ENCODE measurements around the gene B3GALNT1. TPM values are rescaled to one million over a fixed set of nuclear protein-coding genes. Genes with fewer than 3 reads are reported as not detected.

B3GALNT1 gene
- polyA plus RNA-seq, 1 donor: 19.1 TPM

DNA sequence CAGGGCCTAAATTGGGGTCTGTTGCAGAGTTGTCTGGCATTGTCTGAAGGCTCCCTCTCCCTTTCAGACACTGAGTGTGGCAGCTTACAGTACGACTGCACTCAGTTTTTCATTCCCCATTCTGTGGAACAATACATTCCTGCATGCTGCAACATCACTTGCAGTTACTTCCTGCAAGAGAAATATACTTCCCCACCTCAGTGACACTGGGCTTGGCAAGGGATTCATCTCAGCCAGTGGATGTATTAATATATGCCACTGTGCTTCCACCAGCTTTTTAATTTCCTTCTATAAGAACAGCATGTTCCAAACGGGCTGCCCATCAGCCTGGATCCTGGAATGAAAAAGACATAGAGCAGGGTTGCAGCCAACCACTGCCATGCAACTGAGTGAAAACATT lies 23.1 kb downstream of the B3GALNT1 start:
- H3K4me3 ChIP-seq (ENCODE audit: low read length): no peak overlapping the region
- H3K9me3 ChIP-seq (ENCODE audit: control insufficient read depth, low read depth, low read length): no peaks in the 10 kb centered on the region
- H3K36me3 ChIP-seq (ENCODE audit: control insufficient read depth, insufficient read depth, low read length): peaks cover 6% of the 10 kb centered on the region
- H3K4me1 ChIP-seq (ENCODE audit: control insufficient read depth, insufficient read depth, low read length): no peaks in the 10 kb centered on the region
- no peak overlapping the region for H3K27ac ChIP-seq (ENCODE audit: low read length)
- H3K27me3 ChIP-seq (ENCODE audit: control insufficient read depth, insufficient read depth, low read length): no peaks in the 10 kb centered on the region
- no peak for DNase-seq
- WGBS (ENCODE audit: insufficient coverage, low lambda C conversion rate): no CpG with 5 or more reads among the region's 2 CpGs

DNA sequence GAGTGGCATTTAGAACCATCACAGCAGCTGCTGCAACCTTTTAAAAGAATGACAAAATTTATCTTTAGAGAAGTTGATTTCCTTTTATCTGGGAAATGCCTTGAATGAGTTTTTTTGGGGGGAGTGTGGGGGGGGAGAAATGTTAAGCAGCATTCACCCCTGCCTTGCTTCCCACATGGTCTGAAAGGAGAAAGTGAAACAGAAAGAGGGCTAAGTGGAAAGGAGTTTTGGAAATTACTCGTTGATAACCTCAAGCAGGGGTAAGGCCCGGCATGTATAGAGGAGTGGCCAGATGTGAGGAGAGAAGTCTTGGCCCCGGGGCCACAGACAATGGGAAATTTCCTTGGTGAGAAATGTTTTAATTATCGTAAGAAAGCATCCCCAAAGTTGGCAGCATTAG lies 23.5 kb downstream of the B3GALNT1 start:
- no peaks in the 10 kb centered on the region for H3K4me1 ChIP-seq (ENCODE audit: control insufficient read depth, insufficient read depth, low read length)
- no peak overlapping the region for H3K4me3 ChIP-seq (ENCODE audit: low read length)
- H3K36me3 ChIP-seq (ENCODE audit: control insufficient read depth, insufficient read depth, low read length): peaks cover 6% of the 10 kb centered on the region
- WGBS (ENCODE audit: insufficient coverage, low lambda C conversion rate): no CpG with 5 or more reads among the region's 4 CpGs
- no peaks in the 10 kb centered on the region for H3K9me3 ChIP-seq (ENCODE audit: control insufficient read depth, low read depth, low read length)
- no peaks in the 10 kb centered on the region for H3K27me3 ChIP-seq (ENCODE audit: control insufficient read depth, insufficient read depth, low read length)
- no peak for DNase-seq
- H3K27ac ChIP-seq (ENCODE audit: low read length): no peak overlapping the region

DNA sequence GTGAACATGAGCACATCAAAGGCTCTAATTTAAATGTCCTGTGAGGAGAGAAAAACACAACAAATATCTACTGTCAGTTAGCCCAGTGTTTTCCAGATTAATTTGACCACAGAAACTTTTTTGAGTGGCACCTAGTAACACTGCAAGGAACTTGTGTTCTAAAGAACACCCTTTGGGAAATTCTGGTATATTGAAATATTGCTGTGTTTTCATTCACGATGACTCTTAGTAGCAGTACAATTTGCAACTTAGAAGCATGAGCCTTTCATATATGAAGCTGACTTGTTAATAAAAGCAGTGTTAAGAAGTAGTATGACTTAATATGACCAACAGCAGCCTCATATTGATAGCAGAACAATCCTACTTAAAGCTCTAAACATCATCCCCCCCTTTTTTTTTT lies 32.0 kb downstream of the B3GALNT1 start:
- WGBS (ENCODE audit: insufficient coverage, low lambda C conversion rate): 100% methylated on average over 1 of the region's 1 CpG
- Histone ChIP-seq H3K27me3 (ENCODE audit: control insufficient read depth, insufficient read depth, low read length) (no peaks in the 10 kb centered on the region), H3K27ac (ENCODE audit: low read length) (no peak overlapping the region), H3K4me3 (ENCODE audit: low read length) (no peak overlapping the region), H3K9me3 (ENCODE audit: control insufficient read depth, low read depth, low read length) (no peaks in the 10 kb centered on the region), H3K36me3 (ENCODE audit: control insufficient read depth, insufficient read depth, low read length) (no peaks in the 10 kb centered on the region), H3K4me1 (ENCODE audit: control insufficient read depth, insufficient read depth, low read length) (no peaks in the 10 kb centered on the region)
- DNase-seq: no peak

DNA sequence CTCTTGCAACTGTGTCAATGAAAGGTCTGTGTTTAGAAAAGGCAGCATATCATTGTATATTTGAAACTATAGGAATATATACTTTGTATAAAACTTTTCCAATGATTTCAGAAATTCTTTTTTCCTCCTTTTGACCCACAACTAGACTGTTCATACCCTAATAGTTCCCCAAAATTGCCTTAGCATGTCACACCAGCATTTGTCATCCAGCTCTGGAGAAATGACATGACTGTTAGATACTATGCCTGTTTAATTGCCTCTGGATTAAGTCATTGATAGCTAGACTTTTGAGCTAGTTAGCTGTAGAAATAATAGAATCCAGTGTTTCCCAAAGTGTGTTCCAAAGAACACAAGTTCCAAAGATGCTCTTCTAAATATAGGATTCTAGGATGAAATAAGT lies 32.4 kb downstream of the B3GALNT1 start:
- Histone ChIP-seq H3K4me3 (ENCODE audit: low read length) (no peak overlapping the region), H3K27me3 (ENCODE audit: control insufficient read depth, insufficient read depth, low read length) (no peaks in the 10 kb centered on the region), H3K27ac (ENCODE audit: low read length) (no peak overlapping the region), H3K36me3 (ENCODE audit: control insufficient read depth, insufficient read depth, low read length) (no peaks in the 10 kb centered on the region), H3K4me1 (ENCODE audit: control insufficient read depth, insufficient read depth, low read length) (no peaks in the 10 kb centered on the region), H3K9me3 (ENCODE audit: control insufficient read depth, low read depth, low read length) (no peaks in the 10 kb centered on the region)
- DNase-seq: no peak

DNA sequence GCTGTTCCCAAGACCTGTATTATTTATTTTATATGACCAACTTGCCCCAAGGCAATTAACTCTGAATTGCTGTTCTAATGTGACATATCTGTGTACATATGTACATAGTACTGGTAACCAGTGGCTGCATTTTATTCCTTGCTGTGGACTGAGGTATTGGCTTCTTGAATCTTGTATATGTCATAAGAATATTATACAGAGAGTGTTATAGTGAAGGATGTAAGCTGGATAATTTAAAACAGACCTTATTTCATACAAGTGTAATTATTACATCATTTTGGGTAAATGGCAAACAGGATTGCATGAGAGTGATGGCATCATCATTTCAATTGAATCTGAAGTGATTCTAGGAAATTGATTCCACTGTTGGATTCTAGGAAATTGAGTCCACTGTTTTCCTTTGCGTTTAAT lies 32.9 kb downstream of the B3GALNT1 start:
- WGBS (ENCODE audit: insufficient coverage, low lambda C conversion rate): 83% methylated on average over 1 of the region's 1 CpG
- no peaks in the 10 kb centered on the region for H3K36me3 ChIP-seq (ENCODE audit: control insufficient read depth, insufficient read depth, low read length)
- H3K9me3 ChIP-seq (ENCODE audit: control insufficient read depth, low read depth, low read length): no peaks in the 10 kb centered on the region
- H3K27me3 ChIP-seq (ENCODE audit: control insufficient read depth, insufficient read depth, low read length): no peaks in the 10 kb centered on the region
- no peak overlapping the region for H3K27ac ChIP-seq (ENCODE audit: low read length)
- no peak for DNase-seq
- H3K4me1 ChIP-seq (ENCODE audit: control insufficient read depth, insufficient read depth, low read length): no peaks in the 10 kb centered on the region
- no peak overlapping the region for H3K4me3 ChIP-seq (ENCODE audit: low read length)

DNA sequence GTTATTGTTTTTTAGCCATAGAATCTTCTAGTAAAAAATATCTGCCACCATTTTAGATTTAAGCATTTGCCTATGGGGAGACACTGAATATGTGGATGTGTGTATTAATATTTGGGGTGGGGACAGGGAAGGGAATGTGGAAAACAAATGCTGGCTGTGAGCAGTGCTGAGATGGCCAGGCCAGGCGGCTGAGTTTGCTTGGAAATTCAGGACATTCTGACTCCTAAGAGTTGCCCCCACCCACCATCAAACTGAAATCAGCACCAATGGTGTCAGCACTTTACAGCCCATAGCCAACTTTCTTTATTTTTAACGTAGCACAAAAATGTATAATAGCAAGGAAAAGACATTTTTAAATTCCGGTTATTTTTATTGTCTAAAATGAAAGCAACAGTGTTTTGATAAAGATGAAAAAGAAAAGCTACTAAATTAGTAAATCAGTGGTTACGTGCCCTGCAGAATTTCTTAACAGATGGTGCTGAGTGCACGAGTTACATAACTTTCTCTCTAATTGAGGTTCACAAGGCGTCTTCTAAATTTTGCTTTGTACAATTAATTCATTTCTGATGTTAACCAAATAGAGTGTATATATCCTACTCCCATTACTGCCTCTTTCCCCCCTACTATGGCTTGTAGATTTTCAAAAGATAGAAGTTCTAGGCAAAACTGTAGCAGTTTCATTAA lies 34.0 kb downstream of the B3GALNT1 start:
- Histone ChIP-seq H3K36me3 (ENCODE audit: control insufficient read depth, insufficient read depth, low read length) (no peaks in the 10 kb centered on the region), H3K4me3 (ENCODE audit: low read length) (no peak overlapping the region), H3K27ac (ENCODE audit: low read length) (no peak overlapping the region), H3K4me1 (ENCODE audit: control insufficient read depth, insufficient read depth, low read length) (no peaks in the 10 kb centered on the region), H3K9me3 (ENCODE audit: control insufficient read depth, low read depth, low read length) (no peaks in the 10 kb centered on the region), H3K27me3 (ENCODE audit: control insufficient read depth, insufficient read depth, low read length) (no peaks in the 10 kb centered on the region)
- no peak for DNase-seq
- WGBS (ENCODE audit: insufficient coverage, low lambda C conversion rate): 93% methylated on average over 5 of the region's 6 CpGs

DNA sequence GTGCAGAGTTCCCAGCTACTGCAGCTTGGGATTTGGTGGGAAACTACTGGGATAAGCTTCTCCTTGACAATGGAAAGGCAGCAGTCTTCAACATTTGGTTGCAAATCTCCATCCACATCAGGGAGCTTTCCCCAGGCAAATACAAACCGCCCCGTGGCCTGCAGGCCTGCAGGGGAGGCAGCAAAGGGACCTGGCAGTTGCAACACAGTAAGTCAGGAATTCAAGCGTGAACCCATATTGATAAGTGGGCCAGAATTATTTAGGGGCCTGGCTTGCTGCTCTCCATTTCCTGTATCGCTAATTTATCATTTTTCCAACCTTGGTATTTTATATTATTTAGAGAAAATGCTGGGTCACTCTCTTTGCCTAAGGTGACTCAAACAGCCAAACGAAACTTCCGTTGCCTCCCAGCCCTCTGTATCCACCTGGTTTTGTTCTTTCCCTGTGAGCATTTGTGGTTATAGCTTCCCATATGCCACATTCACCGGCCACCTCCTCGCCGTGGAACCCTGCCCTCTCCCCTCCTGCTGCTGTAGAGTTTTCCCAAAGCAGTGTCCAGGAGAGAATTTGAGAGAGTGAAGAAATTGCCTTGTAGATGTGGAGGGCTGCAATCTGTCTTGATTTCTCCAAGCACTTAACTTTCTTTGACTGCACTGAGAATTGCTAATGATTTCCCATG lies 34.8 kb downstream of the B3GALNT1 start:
- no peak overlapping the region for H3K27ac ChIP-seq (ENCODE audit: low read length)

DNA sequence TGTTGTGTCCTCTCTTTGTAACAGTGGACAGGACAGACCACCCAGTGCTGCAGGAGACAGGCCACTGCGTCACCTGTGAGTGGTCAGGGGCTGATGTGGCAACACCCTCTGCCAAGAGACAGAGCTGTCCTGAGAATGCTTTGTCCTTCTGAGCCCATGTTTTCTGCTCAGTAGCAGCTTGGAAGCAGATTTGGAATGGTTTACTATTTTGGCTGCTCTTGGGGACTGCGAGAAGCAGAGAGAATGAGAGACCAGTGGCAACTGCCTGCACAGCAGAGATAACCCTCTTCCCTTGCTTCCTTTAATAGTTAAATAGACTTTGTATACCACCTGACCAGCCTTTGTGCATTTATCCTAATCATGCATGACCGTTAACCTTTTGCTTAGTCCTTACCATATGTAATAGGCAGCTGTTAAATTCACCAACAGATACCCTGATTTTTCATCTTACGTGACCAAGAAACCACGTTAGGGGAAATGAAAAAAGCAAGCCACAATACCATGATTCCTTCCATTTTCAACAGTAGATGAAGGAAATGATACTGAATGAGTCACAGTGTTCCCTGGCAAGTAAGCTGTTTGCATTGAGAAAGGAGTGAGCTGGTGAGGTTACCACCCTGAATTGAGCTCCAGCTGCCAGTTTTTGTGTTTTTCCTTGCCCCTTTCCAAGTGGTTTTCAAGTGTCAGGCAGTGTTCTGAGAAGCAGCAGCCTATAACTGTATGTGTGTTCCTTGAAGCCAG lies 35.5 kb downstream of the B3GALNT1 start:
- Histone ChIP-seq H3K4me3 (ENCODE audit: low read length) (no peak overlapping the region), H3K9me3 (ENCODE audit: control insufficient read depth, low read depth, low read length) (no peaks in the 10 kb centered on the region), H3K4me1 (ENCODE audit: control insufficient read depth, insufficient read depth, low read length) (no peaks in the 10 kb centered on the region), H3K36me3 (ENCODE audit: control insufficient read depth, insufficient read depth, low read length) (no peaks in the 10 kb centered on the region), H3K27me3 (ENCODE audit: control insufficient read depth, insufficient read depth, low read length) (no peaks in the 10 kb centered on the region), H3K27ac (ENCODE audit: low read length) (no peak overlapping the region)
- peak; percentile 8 to 39 for DNase-seq
- WGBS (ENCODE audit: insufficient coverage, low lambda C conversion rate): no CpG with 5 or more reads among the region's 5 CpGs

More for the DNA sequence above, 34.8 kb downstream of the B3GALNT1 start:
- Histone ChIP-seq H3K27me3 (ENCODE audit: control insufficient read depth, insufficient read depth, low read length) (no peaks in the 10 kb centered on the region), H3K4me3 (ENCODE audit: low read length) (no peak overlapping the region), H3K9me3 (ENCODE audit: control insufficient read depth, low read depth, low read length) (no peaks in the 10 kb centered on the region), H3K4me1 (ENCODE audit: control insufficient read depth, insufficient read depth, low read length) (no peaks in the 10 kb centered on the region), H3K36me3 (ENCODE audit: control insufficient read depth, insufficient read depth, low read length) (no peaks in the 10 kb centered on the region)
- 67% methylated on average over 1 of the region's 9 CpGs for WGBS (ENCODE audit: insufficient coverage, low lambda C conversion rate)
- DNase-seq: no peak

DNA sequence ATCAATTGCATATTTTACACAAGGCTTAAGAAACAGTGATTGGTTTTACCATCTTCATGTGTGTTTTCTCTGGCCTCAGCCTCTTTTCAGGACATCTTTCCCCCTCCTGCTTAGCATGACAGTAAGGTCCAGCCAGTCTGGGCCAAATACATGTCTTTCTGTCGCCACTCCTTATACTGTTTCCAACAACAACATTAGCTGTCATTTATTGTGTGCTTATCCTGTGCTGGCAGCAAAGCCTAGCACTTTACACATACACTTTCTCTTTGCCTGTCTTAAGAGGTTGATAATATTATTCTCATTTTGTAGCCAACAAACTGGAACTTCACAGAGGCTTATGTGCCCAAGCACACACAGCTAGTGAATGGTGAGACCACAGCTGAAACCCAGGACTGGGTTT lies 37.8 kb downstream of the B3GALNT1 start:
- Histone ChIP-seq H3K36me3 (ENCODE audit: control insufficient read depth, insufficient read depth, low read length) (no peaks in the 10 kb centered on the region), H3K27ac (ENCODE audit: low read length) (no peak overlapping the region), H3K4me3 (ENCODE audit: low read length) (no peak overlapping the region), H3K27me3 (ENCODE audit: control insufficient read depth, insufficient read depth, low read length) (no peaks in the 10 kb centered on the region), H3K9me3 (ENCODE audit: control insufficient read depth, low read depth, low read length) (no peaks in the 10 kb centered on the region), H3K4me1 (ENCODE audit: control insufficient read depth, insufficient read depth, low read length) (no peaks in the 10 kb centered on the region)
- no peak for DNase-seq
- WGBS (ENCODE audit: insufficient coverage, low lambda C conversion rate): no CpG with 5 or more reads among the region's 1 CpG

DNA sequence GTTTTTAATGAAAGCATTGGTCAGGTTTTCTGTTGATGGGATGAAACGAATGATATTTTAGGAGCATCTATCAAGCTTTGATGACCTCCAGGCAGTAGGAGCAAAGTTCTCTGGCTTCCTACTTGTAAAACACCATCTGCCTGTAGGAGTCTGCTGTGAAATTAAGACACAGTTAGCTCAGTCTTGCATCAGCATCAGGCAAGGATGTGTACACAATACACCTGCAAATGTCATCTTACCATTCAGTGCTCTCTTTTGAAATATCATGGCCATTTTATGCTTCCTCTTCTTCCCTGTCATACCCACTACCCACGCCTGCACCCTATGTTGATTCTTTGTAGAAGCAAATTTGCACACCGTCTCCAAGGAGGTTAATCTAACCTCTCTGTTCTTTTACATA lies 38.2 kb downstream of the B3GALNT1 start:
- 84% methylated on average over 2 of the region's 3 CpGs for WGBS (ENCODE audit: insufficient coverage, low lambda C conversion rate)
- no peaks in the 10 kb centered on the region for H3K36me3 ChIP-seq (ENCODE audit: control insufficient read depth, insufficient read depth, low read length)
- H3K9me3 ChIP-seq (ENCODE audit: control insufficient read depth, low read depth, low read length): no peaks in the 10 kb centered on the region
- DNase-seq: no peak
- H3K4me3 ChIP-seq (ENCODE audit: low read length): no peak overlapping the region
- no peaks in the 10 kb centered on the region for H3K4me1 ChIP-seq (ENCODE audit: control insufficient read depth, insufficient read depth, low read length)
- no peaks in the 10 kb centered on the region for H3K27me3 ChIP-seq (ENCODE audit: control insufficient read depth, insufficient read depth, low read length)
- H3K27ac ChIP-seq (ENCODE audit: low read length): no peak overlapping the region
